Measurements from ENCODE around the gene LRRK1.

GRCh38 chr15:101118615-101119014 is 199.5 kb downstream of the LRRK1 start:
- TF ChIP-seq EZH2phosphoT487 (IDR thresholded peaks at IDR 0.05; ENCODE audit: borderline replicate concordance, low read length) (no peak), CTCF (IDR thresholded peaks at IDR 0.05; ENCODE audit: low read depth, low read length, poor library complexity, severe bottlenecking) (no peak)

Data from DOHH2 (cell line).